ENCODE data around the gene MLH1.
"Not testable (repeated sequence)": the region's sequence is repeated elsewhere in the genome, so short reads cannot be mapped to it uniquely, and the experiment has no call there.

MLH1 gene

DNA sequence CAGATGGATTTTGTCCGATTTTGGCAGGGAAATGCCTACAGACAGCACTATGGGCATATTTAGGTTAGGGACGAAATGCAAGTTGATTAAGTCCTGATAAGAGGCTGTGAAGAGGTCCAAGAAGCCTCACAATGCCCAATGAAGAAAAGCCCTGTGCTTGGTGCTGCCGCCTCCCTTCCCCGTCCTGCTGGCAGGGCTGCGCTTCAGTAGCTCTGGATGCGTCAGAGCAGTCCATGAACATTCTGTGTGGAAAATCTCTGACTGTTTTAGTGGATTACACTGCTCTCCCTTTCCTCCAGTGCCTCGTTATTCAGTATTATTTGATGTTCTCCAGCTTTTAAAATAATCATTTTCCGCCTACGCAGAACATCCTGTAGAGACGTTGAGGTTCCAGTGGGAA, 39.6 kb downstream of the MLH1 start:
- DNase-seq (ENCODE audit: low read depth in 1 of 2, low spot score in 1 of 2) = no peak

DNA sequence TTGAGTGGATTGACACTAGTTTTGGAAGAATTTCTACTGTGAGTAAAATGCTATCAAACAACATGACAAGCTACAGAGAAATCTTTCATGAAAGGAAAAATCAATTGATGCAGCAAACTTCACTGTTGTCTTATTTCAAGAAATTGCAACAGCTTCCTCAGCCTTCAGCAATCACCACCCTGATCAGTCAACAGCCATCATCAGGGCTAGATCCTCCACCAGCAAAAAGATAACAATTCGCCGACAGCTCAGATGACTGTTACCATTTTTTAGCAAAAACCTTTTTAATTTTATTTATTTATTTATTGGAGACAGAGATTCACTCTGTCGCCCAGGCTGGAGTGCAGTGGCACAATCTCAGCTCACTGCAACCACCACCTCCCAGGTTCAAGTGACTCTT, 44.0 kb downstream of the MLH1 start:
- no peak for DNase-seq (ENCODE audit: low read depth in 1 of 2, low spot score in 1 of 2)

DNA sequence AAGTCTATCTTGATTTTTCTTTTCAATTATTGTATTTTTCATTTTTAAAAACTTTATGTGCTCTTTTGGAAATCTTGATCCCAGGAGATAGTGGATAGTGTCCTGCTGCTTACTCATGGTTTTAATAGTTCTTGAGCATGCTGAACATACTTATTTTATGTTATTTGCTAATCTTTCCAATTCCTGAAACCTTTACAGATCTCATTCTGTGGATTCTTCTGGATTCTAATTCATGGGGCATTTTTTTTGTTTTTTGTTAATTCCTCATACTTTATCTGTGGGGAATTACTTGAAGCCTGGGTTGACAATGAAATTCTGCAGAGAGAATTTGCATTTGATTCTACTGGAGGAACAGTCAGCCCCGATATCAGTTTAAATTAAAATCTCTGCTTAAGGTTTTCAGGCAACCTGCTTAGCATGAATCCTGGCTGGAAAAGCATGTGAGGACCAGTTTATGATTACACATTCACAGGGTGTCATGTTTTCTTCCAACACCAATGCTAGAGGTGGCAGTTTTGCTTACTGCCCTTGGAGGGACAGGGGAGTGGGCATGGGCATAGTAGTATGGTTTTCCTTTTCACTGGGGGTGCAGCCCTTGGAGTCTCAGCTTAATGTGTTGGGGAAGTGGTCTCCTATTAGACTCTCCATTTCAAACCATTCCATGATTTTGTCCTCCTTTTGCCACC, 46.0 kb downstream of the MLH1 start:
- no peak for DNase-seq (ENCODE audit: low read depth in 1 of 2, low spot score in 1 of 2)

DNA sequence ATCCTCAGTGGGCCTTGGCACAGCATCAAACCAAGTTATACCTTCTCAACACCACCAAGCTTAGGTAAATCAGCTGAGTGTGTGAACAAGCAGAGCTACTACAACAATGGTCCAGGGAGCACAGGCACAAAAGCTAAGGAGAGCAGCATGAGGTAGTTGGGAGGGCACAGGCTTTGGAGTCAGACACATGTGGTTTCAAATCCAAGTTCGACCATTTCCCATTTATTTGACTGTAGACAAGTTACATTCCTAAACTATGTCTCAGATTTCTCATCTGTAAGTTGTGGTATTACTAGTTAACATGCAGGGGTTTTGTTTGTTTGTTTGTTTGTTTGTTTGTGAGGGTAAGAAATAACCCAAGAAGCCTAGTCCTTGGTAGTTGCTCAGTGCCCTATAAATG, 46.9 kb downstream of the MLH1 start:
- DNase-seq (ENCODE audit: low read depth in 1 of 2, low spot score in 1 of 2) = no peak

DNA sequence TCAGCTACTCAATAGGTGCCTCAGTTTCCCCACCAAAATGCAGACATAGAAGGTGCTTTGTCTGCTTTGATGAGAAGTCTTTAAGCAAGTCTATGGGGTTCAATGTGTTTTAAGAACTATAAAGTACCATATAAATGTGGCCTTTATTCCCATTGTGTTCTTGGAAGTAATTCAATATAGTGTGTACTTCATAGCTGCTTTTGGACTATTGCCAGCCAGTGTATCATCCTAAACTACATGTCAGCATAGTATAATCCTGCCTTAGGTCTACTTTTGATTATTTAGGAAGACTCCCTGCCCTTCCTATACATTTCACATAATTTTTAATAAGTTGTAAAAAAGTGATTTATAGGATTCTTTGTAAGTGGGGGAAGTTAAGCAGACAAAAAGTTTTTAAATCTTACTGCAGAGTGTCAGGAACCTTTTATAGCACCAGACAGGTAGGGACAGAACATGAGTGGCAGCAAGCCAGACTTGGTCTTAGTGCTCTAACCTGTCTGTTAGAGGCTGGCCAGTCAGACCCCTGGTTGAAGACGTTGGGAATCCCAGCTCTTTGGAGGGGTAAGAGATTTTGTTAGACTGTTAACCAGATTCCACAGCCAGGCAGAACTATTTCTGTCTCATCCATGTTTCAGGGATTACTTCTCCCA, 48.4 kb downstream of the MLH1 start:
- DNase-seq (ENCODE audit: low read depth in 1 of 2, low spot score in 1 of 2) = no peak

DNA sequence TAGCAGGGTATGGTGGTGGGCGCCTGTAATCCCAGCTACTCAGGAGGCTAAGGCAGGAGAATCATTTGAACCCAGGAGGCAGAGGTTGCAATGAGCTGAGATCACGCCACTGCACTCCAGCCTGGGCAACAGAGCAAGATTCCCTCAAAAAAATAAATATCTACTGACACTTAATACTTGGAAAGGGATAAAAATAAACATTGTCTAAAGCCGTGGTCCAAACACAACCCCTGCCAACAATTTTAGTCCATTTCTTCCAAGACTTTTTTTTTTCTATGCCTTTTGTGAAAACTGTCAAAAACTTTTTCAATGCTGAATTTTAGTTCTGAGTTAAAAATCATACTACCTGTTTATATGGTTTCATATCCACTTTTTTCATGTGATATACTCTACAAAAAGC, 49.4 kb downstream of the MLH1 start:
- DNase-seq (ENCODE audit: low read depth in 1 of 2, low spot score in 1 of 2) = not testable (repeated sequence)

DNA sequence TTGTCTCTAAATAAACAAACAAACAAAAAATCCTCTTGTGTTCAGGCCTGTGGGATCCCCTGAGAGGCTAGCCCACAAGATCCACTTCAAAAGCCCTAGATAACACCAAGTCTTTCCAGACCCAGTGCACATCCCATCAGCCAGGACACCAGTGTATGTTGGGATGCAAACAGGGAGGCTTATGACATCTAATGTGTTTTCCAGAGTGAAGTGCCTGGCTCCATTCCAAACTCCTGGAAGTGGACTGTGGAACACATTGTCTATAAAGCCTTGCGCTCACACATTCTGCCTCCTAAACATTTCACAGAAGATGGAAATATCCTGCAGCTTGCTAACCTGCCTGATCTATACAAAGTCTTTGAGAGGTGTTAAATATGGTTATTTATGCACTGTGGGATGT, 57.0 kb downstream of the MLH1 start:
- no peak for DNase-seq (ENCODE audit: low read depth in 1 of 2, low spot score in 1 of 2)

DNA sequence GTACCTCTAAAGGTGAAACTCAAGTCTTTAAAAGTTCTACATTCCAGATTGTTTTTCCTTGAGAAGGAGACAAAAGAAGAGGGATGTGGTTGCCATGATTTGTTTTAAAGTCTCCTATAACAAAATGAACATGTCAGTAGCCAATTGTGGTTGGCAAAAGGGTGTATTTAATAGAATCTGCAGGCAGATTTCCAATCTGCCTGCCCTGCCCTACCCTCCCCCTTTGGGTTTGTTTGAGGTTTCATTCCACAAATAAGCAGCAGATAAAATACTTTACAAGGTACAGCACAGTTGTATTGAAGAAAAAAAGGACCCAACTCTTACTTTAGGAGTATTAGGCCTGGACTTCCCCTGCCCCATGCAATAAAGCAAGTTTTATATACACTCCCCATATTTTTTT, 59.5 kb downstream of the MLH1 start:
- DNase-seq (ENCODE audit: low read depth in 1 of 2, low spot score in 1 of 2) = no peak

DNA sequence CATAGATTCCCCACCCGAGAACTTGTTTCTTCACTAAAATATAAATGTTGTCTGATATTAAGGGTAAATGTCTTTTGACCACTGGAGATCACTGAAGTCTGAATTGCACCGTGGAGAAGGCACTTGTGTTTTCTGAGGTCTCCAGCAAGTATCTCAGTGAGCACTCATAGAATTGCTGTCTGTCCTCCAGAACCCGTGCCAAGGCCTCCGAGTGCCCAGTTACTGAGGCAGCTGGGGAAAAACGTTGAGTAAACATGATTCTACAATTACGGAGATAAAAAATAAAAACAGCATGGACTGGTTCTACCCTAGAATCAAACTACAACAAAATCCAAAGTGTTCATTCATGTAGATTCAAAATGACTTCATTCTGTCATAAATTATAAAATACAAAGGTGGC, 60.0 kb downstream of the MLH1 start:
- no peak for DNase-seq (ENCODE audit: low read depth in 1 of 2, low spot score in 1 of 2)

DNA sequence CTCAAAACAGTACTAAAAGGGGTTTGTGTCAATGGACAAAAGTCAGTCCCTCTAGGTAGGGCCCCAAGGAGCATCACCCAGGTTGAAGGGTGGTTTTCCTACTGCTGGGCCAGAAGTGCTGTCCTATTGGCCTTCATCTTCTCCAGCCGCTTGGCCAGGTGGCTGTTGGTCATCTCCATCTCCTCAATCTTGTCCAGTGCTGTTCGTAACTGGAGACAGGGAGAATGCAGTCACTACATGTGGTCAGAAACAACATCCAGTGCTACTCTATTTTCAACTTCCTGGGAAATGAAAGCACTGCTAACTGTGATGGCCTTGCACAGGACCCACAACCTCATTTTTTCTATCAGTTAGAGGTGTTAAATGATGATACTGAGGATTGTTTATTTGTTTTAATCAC, 60.4 kb downstream of the MLH1 start:
- DNase-seq (ENCODE audit: low read depth in 1 of 2, low spot score in 1 of 2) = no peak

DNA sequence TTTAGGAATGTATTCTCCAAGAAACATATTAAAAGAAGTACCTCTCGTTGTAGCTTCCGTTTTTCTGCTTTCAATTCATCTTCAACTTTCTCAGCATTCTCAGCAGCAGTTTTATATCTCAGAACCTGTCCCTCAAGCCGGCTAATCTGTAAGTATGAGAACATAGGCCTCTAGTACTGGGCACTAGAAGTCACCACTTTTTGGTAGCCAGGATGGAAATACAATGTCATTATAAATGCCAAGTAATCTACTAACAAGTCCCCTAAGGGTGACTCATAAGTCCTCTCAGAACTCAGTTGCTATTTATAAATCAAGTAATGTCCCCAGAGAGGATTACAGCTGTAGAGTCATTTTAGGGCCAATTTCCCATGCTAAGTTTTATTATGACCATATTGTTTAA, 61.1 kb downstream of the MLH1 start:
- no peak for DNase-seq (ENCODE audit: low read depth in 1 of 2, low spot score in 1 of 2)

DNA sequence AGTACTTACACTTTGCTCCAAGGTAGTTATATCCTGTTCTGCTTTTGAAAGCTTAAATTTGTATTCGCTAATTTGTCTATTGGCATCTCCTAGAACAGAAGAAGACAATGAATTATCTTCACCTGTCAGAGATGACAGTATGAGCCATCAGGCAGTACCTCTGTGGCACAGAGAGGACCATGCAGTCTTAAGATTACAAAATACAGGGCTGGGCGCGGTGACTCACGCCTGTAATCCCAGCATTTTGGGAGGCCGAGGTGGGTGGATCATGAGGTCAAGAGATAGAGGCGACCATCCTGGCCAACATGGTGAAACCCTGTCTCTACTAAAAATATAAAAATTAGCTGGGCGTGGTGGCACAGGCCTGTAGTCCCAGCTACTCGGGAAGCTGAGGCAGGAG, 61.8 kb downstream of the MLH1 start:
- DNase-seq (ENCODE audit: low read depth in 1 of 2, low spot score in 1 of 2) = not testable (repeated sequence)

DNA sequence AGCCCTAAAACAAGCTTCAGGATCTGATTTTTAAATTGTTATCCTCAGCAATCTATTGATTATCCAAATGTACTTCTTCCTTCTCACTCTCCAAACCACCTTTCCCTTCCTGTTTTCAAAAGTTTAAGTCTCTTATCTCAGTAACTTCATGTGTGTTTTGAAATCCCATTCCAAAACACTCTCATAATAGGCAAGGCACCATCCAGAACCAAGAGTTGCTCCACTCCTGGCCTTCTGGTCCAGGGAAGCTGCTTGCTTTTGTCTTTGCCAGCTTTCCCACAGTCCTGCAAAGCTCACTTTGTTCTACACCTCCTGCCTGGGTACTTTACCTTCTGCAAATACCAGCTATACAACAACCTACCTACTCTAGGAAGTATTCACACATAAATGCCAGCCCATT, 63.5 kb downstream of the MLH1 start:
- no peak for DNase-seq (ENCODE audit: low read depth in 1 of 2, low spot score in 1 of 2)

DNA sequence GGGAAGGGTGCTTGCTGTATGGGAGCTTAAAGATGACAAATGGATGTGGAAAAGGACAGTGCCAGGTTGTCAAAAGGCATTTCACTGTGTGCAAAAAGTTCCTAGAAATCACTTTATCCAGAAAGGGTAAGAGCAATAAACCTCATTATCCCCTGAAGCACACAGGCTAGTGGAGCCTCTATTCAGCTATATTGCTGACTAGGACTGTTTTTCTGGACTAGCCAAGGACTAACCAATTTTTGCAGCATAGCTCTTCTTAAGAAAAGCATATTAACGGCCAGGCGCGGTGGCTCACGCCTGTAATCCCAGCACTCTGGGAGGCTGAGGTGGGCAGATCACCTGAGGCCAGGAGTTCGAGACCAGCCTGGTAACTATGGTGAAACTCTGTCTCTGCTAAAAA, 64.8 kb downstream of the MLH1 start:
- no peak for DNase-seq (ENCODE audit: low read depth in 1 of 2, low spot score in 1 of 2)

DNA sequence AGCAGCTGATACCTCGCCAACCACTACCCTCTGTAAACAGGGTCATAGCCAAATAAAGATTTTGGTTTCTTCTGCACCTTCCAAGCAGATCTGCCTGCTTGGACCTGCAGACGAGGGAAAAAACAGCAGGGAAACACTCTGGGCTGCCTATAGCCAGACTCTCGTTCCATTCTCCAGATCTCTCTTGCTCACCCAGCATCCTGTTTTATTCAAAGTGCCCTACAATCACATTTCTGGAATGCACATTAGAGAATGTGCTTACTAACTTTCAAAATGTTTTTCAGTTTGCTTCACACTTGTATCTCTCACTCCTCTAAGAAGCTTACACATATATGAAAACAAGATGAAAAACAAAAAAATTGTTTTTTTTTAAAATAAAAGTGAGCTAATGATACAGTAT, 71.4 kb downstream of the MLH1 start:
- DNase-seq (ENCODE audit: low read depth in 1 of 2, low spot score in 1 of 2) = no peak

DNA sequence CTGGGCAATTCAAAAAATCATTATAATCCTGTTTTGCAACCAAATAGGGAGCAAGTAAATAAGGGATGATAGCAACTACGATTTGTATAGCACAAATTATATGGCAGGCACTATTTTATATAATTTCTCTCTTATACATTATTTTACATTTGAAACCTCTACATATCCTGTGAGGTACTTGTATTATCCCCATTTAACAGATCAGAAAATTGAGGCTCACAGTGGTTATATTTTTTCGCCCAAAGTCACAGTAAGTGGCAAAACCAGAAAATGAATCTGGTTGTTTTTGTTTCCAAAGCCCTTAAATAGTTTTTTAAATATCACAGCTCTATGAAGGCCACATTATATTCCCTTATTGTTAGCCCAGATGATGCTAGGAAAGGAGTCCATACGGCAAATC, 74.3 kb downstream of the MLH1 start:
- DNase-seq (ENCODE audit: low read depth in 1 of 2, low spot score in 1 of 2) = no peak

DNA sequence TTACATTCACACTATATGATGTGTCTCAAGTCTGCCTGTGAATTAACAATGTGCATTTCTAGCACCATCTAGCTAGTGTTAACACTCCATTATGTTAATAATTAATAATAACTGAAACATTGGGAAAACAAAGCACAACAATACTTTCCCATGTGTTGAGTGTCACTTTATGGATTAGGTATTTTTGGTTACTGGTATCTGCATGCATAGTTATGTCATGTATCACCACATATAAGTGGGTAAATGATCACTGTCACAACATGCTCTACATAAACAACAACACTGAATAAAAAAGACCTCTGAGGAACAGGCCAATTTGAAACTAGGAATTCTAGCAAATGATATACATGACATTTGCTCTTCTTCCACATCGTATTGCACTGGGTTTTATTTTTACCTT, 74.7 kb downstream of the MLH1 start:
- no peak for DNase-seq (ENCODE audit: low read depth in 1 of 2, low spot score in 1 of 2)

DNA sequence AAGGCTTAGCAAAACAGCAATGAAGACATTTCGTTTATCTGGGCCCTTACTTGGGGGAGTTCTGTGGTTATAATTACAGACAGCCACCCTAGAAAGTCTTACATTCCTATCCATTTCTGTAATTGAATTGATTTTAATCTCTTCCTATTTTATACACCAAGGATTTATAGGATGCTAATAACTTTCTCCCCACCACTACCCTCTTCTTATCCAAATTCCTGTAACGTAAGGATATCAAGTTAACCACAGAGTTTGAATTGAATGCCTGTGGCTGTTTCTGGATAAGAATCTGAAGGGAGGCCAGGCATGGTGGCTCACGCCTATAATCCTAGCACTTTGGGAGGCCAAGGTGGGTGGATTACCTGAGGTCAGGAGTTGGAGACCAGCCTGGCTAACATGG, 78.6 kb downstream of the MLH1 start:
- no peak for DNase-seq (ENCODE audit: low read depth in 1 of 2, low spot score in 1 of 2)

DNA sequence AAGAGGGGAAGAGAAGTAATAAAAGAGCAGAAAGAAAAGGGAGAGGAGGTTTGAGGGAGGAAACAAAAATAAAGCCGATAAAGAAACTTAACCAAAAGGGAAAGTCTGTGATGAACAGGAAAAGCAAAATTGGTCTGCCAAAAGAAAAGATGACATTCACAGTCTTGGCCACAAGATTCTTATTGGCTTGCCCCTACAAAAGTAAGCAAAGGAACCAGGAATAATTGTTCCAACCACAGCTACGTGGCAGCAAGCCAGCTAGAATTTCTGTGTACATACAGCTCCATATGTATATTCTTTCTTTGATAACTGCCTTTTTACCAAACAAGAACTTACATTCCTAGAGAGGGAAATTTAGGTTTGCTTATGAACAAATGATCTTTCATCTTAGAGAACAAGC, 79.6 kb downstream of the MLH1 start:
- no peak for DNase-seq (ENCODE audit: low read depth in 1 of 2, low spot score in 1 of 2)

DNA sequence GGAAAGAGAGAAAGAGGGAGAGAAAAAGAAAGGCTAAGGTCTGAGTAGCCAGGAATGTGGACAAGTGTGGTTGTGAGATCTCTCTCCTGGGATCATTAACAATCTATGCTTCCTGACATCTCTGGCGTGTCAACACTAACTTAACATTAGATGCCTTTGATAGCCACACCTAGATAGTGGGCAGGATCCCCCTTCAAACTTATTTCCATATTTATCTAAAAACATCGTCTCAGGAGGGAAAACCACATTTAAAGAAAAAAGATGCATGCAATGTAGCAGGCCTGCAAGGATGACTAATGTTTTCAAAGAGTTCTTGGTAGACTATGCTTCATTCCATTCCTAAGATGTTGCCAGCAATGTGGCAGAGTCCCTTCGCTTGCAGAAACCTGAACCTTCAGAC, 80.9 kb downstream of the MLH1 start:
- DNase-seq (ENCODE audit: low read depth in 1 of 2, low spot score in 1 of 2) = no peak

DNA sequence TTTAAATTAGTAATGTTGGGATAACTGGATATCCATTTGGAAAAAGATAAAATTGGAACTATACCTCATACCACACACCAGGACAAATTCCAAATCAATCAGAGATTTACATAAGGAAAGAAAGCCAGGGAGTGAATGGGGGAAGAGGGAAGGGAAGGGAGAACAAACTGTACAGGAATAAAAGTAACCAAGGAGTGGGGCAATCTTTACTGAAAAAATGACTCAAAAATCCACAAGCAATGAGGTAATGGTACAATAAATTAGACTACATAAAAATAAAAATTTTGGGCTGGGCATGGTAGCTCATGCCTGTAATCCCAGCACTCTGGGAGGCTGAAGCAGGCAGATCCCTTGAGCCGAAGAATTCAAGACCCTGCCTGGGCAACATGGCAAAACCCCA, 82.6 kb downstream of the MLH1 start:
- no peak for DNase-seq (ENCODE audit: low read depth in 1 of 2, low spot score in 1 of 2)

DNA sequence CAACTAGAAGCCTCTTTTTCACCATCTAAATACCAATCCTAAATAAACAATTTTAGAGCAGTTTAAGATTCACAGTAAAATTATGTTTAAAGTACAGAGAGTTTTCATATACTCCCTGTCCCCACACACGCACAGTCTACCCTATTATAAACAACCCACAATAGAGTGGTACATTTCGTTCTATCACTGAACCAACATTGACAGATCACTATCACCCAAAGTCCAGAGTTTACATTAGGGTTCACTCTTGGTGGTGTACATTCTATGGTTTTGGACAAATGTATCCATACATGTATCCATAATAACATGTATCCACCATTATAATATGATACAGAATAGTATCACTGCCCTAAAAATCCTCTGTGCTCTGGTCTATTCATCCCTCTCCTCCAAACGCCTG, 89.0 kb downstream of the MLH1 start:
- DNase-seq (ENCODE audit: low read depth in 1 of 2, low spot score in 1 of 2) = no peak

DNA sequence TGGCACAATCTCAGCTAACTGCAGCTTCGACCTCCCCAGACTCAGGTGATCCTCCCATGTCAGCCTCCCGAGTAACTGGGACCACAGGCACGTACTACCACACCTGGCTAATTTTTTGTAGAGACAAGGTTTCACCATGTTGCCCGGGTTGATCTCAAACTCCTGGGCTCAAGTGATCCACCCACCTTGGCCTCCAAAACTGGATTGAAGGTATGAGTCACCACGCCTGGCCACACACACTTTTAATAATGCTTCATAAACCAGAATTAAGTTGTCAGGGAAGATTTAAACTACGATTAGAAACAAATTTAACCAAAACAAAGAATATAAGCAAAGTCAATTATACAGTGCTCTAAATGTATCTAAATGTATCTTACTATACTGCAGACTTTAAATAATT, 93.6 kb downstream of the MLH1 start:
- DNase-seq (ENCODE audit: low read depth in 1 of 2, low spot score in 1 of 2) = no peak

All from activated CD4-positive, alpha-beta T cell treated with anti-CD3 and anti-CD28 coated beads, Interleukin-2, amount 50 U/mL, for 24 hours (primary cell).